NCI-H82 treated with DMSO at 0.1 percent for 48 hours (cell line): ENCODE data around the gene MACROH2A1.
"Not testable (repeated sequence)": the region's sequence is repeated elsewhere in the genome, so short reads cannot be mapped to it uniquely, and the experiment has no call there.

Source experiments
- DNase-seq: peaks from one replicate; lab custom pipeline; 2025; ENCODE audit not compliant: unreplicated experiment; lab: John Stamatoyannopoulos, UW

The MACROH2A1 gene

DNA sequence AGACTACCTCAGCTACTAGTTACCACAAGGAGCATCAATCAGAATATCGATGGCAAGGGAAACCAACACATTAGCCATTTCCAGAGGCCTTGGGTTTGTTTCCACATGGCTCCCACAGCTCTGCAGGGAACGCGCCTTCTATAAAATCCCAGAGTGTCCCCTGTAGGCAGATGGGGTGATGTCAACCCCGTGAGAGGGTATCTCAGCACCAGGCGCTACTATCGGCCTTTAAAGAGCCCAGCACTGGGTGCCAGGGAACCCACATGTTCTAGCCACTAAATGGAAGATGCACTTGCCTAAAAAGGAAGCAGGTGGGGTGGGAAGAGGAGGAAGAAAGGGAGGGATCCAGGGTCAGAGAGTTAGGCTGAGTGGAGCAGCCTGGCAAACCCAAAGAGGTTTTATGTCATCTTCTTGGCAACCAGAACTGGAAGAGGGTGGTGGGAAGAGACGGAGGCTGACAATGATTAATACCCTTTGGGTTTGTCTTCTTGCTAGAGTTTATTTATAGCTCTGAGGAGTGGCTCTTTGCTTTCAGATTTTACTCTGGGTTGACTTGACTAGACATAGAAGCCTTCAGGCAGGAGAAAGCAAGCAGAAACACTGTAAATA is 19.9 kb downstream of the MACROH2A1 start:
- DNase-seq: no peak

DNA sequence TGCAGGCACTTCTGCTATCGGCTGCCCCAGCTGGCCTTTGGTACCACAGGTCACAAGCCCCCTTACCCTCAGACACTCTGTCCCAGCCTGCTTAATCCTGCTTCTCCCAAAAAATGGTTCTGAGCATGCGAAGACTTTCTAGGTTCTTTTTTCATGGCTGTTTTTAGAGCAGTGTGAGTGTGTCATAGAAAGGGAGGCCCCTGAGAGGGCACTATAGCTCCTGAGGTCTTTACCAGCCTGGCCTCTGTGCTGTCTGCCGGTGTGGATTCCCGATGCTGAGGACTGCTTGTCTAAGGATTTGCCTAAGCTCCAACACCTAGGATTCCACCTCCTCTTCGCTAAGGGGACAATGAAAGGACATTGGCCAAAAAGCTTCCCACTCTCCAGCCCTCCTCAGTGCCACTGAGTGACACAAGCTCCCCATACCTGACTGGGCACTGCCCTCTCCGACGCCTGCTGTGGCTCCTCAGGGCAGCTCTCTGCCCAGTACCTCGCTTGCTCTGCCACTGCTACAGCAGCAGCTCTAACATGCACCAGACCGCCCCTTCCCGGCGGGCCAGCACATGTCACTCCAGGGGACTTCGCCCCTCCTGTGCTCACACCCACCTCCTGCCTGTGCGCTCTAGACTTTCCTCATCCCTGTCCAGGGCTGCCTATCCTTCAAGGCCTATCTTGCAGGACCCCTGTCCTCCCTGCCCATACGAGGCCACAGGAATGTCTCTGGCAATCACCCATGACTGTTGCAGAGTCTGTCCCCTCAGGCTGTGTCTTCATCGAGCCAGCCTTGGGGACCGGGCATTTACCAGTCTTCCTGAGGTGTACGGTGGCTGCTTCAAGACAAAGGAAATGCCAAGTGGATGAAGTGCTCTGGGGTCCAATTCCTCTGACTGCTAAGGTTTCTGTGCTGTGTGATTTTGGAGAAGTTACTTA is 21.0 kb downstream of the MACROH2A1 start:
- no peak for DNase-seq

GRCh38 chr5:135376961-135377624 is 21.9 kb downstream of the MACROH2A1 start:
- no peak for DNase-seq

GRCh38 chr5:135375040-135375793 is 23.8 kb downstream of the MACROH2A1 start:
- DNase-seq: no peak

GRCh38 chr5:135373736-135374515 is 25.1 kb downstream of the MACROH2A1 start:
- DNase-seq: no peak

- no peak for DNase-seq
These were observed 26.2 kb downstream of the MACROH2A1 start for GRCh38 chr5:135372654-135373381.

DNA sequence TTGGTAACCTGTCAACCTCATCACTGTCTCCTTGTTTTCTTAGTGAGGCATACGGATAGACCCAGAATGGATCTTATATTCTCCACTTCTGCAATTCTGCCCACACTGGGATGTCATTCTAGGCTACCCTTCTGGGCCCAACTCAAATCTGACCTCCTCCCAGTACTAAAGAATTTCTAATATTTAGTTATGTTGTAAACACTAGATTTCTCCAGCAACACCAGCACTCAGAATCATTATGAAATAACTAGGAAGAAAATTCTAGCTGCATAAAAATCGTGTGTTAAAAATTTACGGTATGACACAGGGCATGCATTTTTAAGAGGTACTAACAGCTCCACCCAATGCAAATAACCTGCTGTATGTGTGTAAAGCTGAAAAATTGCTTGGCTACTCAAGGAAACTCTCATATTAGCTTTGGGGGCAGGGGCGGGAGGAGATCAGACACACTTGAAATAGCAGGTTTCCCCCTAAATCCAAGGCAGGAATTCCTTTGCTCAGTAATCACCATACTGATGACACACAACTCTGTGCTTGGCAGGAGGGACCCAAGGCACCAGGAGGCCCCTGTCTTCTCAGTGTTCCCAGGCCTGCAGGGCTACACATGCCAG is 27.3 kb downstream of the MACROH2A1 start:
- DNase-seq: no peak

DNA sequence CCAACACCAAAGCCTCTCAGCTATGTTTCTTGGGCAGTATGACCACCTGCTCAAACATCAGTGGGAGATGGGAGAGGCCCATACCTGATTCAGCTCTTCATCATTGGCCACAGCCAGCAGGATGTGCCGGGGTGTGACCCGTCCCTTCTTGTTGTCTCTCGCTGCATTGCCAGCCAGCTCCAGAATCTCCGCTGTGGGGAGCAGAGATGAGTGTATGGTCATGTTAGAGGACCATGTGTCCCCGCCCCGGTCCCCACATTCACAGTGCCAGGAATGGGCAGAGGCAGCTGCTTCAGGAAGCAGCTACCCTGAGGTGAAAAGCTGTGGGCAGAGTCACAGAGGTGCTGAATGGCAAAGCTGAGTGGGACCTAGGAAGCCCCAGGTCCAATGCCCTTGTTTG is 29.1 kb downstream of the MACROH2A1 start:
- DNase-seq: no peak

GRCh38 chr5:135367554-135367953 is 31.5 kb downstream of the MACROH2A1 start:
- no peak for DNase-seq

DNA sequence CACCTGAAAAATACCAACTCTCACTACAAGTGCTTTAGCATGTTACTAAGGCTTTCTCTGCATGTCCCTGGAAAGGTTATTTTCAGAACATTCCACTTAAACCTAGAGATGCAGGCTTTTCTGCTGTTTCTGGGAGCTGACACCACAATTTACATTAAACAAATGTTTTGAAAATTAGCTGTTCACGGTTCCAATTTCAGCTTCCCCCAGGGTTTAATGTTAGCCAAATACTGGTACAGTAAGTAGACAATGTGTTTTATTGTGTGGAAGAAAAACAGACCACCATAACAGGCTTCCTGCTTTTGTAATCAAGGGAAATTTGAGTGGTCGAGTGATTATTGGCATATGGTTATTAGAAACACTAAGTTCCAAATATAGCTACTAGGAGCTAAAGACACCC is 32.0 kb downstream of the MACROH2A1 start:
- DNase-seq: no peak

DNA sequence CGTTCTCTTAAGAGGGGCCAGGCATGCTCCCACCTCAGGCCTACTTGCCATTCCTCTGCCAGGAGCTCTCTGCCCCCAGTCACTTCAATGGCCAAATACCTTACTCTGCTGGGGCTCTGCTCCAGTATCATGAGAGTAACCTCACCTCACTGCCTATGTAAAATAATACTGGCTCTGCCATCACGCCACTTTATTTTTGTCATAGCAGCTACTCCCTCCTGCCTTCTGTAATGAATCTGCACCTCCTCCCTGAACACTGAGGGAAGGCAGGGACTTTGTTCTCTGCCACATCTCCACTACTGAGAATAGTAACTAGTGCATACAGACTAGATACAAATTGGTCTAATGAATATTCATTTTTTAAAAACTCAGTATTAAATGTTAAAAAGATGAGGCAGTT is 33.8 kb downstream of the MACROH2A1 start:
- DNase-seq: no peak

DNA sequence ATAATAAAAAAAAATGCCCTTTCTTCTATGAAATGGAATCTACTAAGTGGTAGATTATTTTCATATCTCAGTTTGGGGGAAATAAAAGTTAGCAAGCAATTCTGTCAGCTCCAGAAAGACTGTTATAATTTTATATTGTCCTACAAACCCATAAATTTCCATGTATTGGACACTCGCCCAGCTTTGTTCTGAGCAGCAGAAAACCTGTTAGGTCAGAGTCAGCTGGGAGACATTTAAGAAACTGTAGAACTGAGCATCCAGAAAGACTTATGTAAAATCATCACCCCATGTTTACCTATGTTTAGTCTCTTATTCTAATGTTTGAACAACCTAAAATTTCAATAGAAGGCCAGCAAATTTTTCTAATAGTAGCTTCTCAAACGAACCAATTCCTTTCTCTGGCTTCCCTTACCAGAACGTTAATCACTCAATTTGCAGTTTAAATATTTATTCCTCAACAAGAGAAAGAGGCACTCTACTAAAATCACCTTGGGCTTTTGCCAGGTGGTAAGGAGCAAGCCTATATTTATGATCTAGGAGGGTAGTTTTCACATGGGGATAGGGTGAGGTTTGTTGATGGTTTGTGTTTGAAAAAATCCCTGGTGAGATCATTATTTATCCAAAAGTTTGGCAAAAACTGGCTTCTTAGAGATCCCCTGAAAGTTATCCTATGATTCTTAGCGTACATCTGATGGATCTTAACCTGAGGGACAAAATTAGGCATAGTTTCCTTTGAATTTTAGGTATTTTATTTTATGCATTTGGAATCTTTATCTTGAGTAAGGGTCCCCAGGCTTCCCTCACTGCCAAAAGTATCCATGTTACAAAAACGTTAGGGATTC is 34.4 kb downstream of the MACROH2A1 start:
- no peak for DNase-seq

GRCh38 chr5:135363342-135363741 is 35.7 kb downstream of the MACROH2A1 start:
- not testable (repeated sequence) for DNase-seq

GRCh38 chr5:135362102-135362501 is 36.9 kb downstream of the MACROH2A1 start:
- DNase-seq: no peak

GRCh38 chr5:135360278-135361274 is 38.5 kb downstream of the MACROH2A1 start:
- no peak for DNase-seq

DNA sequence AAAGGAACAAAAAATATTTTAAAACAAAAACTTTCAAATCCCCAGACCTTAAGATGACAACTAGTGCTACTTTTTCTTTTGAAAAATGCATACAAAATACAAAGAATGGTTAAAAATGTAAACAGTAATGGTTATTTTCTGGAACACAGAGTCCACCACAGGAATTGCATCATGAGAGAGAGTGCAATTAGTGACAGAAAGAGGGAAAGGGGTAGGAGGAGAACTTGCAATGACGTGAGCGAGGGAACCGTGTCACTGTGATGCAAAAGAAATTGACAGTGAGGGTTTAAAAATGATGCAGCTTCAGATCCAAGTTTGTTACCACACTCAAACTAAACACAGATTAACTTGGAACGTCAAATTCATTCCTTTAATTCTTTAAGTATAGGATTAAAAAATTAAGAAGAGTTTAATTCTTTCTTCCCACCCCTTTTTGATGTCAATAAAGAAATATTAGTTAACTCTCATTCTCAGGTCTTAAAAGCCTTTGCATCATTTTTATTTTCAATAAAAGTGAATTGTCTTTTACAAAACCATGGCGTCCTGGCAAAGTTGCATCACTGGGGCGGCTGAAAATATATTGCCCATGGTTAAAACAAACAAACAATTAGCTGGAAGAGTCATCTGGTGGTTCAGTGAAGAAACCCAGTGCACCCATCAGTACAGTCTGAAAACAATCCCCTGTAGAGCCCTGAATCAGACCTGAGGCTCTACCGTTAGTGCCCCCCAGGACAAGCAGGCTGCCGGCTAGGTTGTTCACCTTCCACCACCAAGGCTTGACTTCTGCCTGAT is 39.5 kb downstream of the MACROH2A1 start:
- DNase-seq: no peak
